Testis (tissue), 3 donors: ENCODE data around the gene POU6F2. TPM values are rescaled to one million over a fixed set of nuclear protein-coding genes. Genes with fewer than 3 reads are reported as not detected.

Experiments used
- DNase-seq: peaks from one replicate; pipeline ENCODE4 v3.0.0-alpha.2; 2019
- H3K27ac ChIP-seq, 2 donors: fragments of 200-600 bp; sonication (generic); one replicate each; pipeline ENCODE4 v1.5.1; 2019
- H3K27me3 ChIP-seq: fragments of 200-600 bp; sonication (generic); one replicate; pipeline ENCODE4 v1.5.1; 2019
- H3K36me3 ChIP-seq: fragments of 200-600 bp; sonication (generic); one replicate; pipeline ENCODE4 v1.5.1; 2017; ENCODE audit warnings: low read depth; ENCODE audit errors: missing control alignments
- H3K4me1 ChIP-seq: fragments of 200-600 bp; sonication (generic); one replicate; pipeline ENCODE4 v1.5.1; 2019
- H3K4me3 ChIP-seq, 2 donors: fragments of 200-600 bp; sonication (generic); one replicate each; pipeline ENCODE4 v1.5.1; 2017 to 2019
- H3K9me3 ChIP-seq: fragments of 200-600 bp; sonication (generic); one replicate; pipeline ENCODE4 v1.5.1; 2017
- CTCF ChIP-seq, 3 experiments: fragments of 450-650 bp in 2 of 3; fragments of 200-600 bp in 1 of 3; sonication (generic) in 1 of 3; IDR thresholded peaks; one replicate each; pipeline ENCODE4 v1.5.1; 2016 to 2019; ENCODE audit warnings: antibody characterized with exemption in 3 of 3, mild to moderate bottlenecking in 2 of 3, moderate library complexity in 1 of 3
- POLR2A ChIP-seq: fragments of 450-650 bp; IDR thresholded peaks from one replicate; pipeline ENCODE4 v1.6.1; 2017; ENCODE audit warnings: antibody characterized with exemption, mild to moderate bottlenecking, moderate library complexity
- WGBS, 2 donors: methylation state at CpG; one replicate each; pipeline ENCODE4 v1.1.5; 2018; 5-methylcytosine and 5-hydroxymethylcytosine counted together
- intact Hi-C: fragments of 100-400 bp; cut with DNase I; formaldehyde crosslinking; loops from one replicate; pipeline ENCODE4 v1.15.1; 2023; ENCODE audit warnings: low total_unique reads
- polyA plus RNA-seq: library from polyadenylated mRNA; stranded (reverse); fragments of 350-450 nt; fragmentation: Illumina TruSeq; extraction: RNeasy Lipid Tissue Mini Kit (QIAGEN cat#74804); gene quantifications from one replicate; pipeline ENCODE4 v1.2.3, GENCODE V29; 2014; ENCODE audit warnings: low read depth, low replicate concordance; ENCODE audit not compliant: insufficient read depth
- total RNA-seq, 2 donors: library from RNA; depleted of rRNA; stranded (reverse); fragments of >200 nt; gene quantifications; one replicate each; pipeline ENCODE4 v1.2.3, GENCODE V29; 2016

POU6F2 gene
- total and polyA plus RNA-seq, 3 donors from 2014 or later = 1.3 to 3.4 (median 1.7) TPM

GRCh38 chr7:39051279-39051678 is 73.6 kb downstream of the POU6F2 start:
- no peak overlapping the region for H3K27ac ChIP-seq
- WGBS, 2 donors = 84 to 94% methylated on average over 1 of the region's 1 CpG

DNA sequence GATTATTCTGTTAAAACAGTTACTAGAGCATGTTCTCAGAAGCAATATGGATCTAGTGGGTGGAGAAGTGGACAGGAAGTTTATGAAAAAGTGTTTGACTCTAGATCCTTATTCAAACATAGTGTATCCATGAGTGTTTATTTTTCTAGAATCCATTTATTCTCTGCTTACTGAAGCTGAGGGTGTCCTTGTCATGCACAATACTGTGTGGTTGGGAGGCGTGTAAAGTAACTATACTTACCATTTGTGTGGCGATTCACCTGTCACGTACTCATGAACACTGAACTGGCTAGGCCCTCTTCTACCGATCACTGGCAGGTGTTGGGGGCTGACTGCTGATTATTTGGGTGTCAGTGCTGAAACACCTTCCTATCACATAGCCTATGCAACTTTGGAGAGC is 74.0 kb downstream of the POU6F2 start:
- no peaks in the 10 kb centered on the region for H3K27me3 ChIP-seq
- TF ChIP-seq CTCF (IDR thresholded peaks at IDR 0.05) = no peak
- no peak for TF ChIP-seq POLR2A
- H3K36me3 ChIP-seq = no peaks in the 10 kb centered on the region
- H3K4me1 ChIP-seq = no peaks in the 10 kb centered on the region
- intact Hi-C loops = no loop called here
- WGBS, 2 donors = 92 to 96% methylated on average over 4 of the region's 4 CpGs
- DNase-seq = no peak
- no peaks in the 10 kb centered on the region for H3K9me3 ChIP-seq
- H3K4me3 ChIP-seq = no peak overlapping the region
- H3K27ac ChIP-seq = no peak overlapping the region

More at GRCh38 chr7:39051279-39051678, 73.6 kb downstream of the POU6F2 start:
- H3K4me3 ChIP-seq = no peak overlapping the region
- intact Hi-C loops = no loop called here
- no peak for TF ChIP-seq POLR2A
- TF ChIP-seq CTCF (IDR thresholded peaks at IDR 0.05) = no peak
- no peaks in the 10 kb centered on the region for H3K9me3 ChIP-seq
- H3K27me3 ChIP-seq = no peaks in the 10 kb centered on the region
- no peaks in the 10 kb centered on the region for H3K36me3 ChIP-seq
- H3K4me1 ChIP-seq = no peaks in the 10 kb centered on the region
- DNase-seq = no peak

- intact Hi-C loops = no loop called here
- DNase-seq = no peak
- WGBS, 2 donors = 52 to 55% methylated on average over 4 of the region's 4 CpGs
These were observed 77.0 kb downstream of the POU6F2 start for GRCh38 chr7:39054731-39055130.

DNA sequence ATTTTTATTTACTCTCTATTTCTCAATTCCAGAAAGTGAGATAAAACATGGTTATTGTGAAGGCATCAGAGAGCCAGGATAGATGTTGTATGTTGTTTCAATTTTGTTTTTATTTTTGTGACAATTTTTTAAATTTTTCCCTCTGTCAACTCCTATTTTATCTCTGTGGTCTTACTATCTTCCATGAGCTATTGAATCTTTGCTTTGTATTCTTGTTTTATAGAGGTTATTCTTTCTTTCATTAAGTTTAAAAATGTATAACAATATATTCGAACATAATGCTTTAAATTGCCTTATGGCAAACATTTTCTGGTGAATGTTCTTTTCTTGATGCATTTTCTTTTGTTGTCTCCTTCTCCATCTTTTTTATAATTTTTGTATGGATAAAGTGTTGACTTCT is 78.4 kb downstream of the POU6F2 start:
- Histone ChIP-seq H3K36me3 (no peaks in the 10 kb centered on the region), H3K27ac (no peak overlapping the region), H3K4me3 (no peak overlapping the region), H3K9me3 (no peaks in the 10 kb centered on the region), H3K4me1 (no peaks in the 10 kb centered on the region), H3K27me3 (no peaks in the 10 kb centered on the region)
- WGBS, 2 donors = 89% methylated on average over 1 of the region's 1 CpG
- TF ChIP-seq POLR2A (no peak), CTCF (IDR thresholded peaks at IDR 0.05) (no peak)
- intact Hi-C loops = no loop called here
- no peak for DNase-seq

More at GRCh38 chr7:39054731-39055130, 77.0 kb downstream of the POU6F2 start:
- H3K9me3 ChIP-seq = no peaks in the 10 kb centered on the region
- H3K4me1 ChIP-seq = no peaks in the 10 kb centered on the region
- no peak for TF ChIP-seq CTCF (IDR thresholded peaks at IDR 0.05)
- TF ChIP-seq POLR2A = no peak
- no peak overlapping the region for H3K27ac ChIP-seq
- no peaks in the 10 kb centered on the region for H3K36me3 ChIP-seq
- H3K4me3 ChIP-seq = no peak overlapping the region
- H3K27me3 ChIP-seq = no peaks in the 10 kb centered on the region

DNA sequence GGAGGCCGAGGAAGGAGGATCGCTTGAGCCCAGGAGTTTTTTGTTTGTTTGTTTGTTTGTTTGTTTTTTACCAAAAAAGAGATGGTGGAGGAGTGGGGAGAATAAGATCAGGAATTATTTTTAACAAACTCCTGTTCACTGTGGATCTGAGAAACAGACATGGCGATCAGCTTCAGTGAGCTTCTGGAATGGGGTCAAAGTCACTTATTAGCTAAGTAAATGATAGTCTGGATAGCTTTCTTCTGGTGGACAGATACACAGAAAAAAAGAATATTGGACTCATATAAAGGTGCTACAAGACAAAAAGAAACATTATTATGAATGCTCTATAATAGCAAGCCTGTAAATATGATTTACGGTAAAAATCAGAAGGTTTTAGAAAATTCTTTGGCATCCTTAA is 85.1 kb downstream of the POU6F2 start:
- H3K27me3 ChIP-seq = no peaks in the 10 kb centered on the region
- H3K36me3 ChIP-seq = no peaks in the 10 kb centered on the region
- no peaks in the 10 kb centered on the region for H3K9me3 ChIP-seq
- H3K4me3 ChIP-seq = no peak overlapping the region
- no peak for DNase-seq
- intact Hi-C loops = no loop called here
- 74 to 79% methylated on average over 4 of the region's 4 CpGs for WGBS, 2 donors
- H3K27ac ChIP-seq = no peak overlapping the region
- TF ChIP-seq POLR2A (no peak), CTCF (IDR thresholded peaks at IDR 0.05) (no peak)
- no peaks in the 10 kb centered on the region for H3K4me1 ChIP-seq
